LNCaP clone FGC (cell line): ENCODE data around the gene RMP24.

ENCODE experiments used
- DNase-seq: peaks from one replicate; pipeline ENCODE4 v3.0.0-alpha.2; 2011; ENCODE audit warnings: low read depth
- H3K4me3 ChIP-seq: 2 replicates; pipeline ENCODE4 v1.5.1; 2011; ENCODE audit warnings: mild to moderate bottlenecking, low read depth, low read length, control low read depth
- TF ChIP-seq, protein P1 (sequence below): IDR thresholded peaks from 2 replicates; pipeline ENCODE4 v1.5.1; 2012; ENCODE audit warnings: mild to moderate bottlenecking; ENCODE audit not compliant: control insufficient read depth, insufficient read depth; ENCODE audit errors: extremely low read depth

RMP24 gene

DNA sequence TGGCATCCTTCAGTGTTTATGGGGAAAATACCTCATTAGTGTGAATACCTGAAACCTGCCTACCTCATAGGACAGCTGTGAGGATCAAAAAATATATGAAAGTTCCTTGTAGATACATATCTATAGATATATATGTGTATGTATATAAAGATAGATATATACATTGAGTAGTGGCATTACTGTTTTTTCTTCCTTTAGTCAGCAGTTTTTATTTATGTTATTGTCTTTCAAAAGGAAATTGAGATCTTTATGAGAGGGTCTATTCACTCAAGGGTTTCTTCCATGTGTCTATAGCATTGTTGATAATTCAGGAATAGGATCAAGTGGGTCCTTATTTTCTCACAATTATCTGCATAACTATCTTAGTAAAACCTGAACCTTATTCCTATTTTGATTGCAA is 6.6 kb downstream of the RMP24 start:
- no peak for DNase-seq
- no peak overlapping the region for H3K4me3 ChIP-seq
- TF ChIP-seq, protein P1, sequence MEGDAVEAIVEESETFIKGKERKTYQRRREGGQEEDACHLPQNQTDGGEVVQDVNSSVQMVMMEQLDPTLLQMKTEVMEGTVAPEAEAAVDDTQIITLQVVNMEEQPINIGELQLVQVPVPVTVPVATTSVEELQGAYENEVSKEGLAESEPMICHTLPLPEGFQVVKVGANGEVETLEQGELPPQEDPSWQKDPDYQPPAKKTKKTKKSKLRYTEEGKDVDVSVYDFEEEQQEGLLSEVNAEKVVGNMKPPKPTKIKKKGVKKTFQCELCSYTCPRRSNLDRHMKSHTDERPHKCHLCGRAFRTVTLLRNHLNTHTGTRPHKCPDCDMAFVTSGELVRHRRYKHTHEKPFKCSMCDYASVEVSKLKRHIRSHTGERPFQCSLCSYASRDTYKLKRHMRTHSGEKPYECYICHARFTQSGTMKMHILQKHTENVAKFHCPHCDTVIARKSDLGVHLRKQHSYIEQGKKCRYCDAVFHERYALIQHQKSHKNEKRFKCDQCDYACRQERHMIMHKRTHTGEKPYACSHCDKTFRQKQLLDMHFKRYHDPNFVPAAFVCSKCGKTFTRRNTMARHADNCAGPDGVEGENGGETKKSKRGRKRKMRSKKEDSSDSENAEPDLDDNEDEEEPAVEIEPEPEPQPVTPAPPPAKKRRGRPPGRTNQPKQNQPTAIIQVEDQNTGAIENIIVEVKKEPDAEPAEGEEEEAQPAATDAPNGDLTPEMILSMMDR, result no peak

DNA sequence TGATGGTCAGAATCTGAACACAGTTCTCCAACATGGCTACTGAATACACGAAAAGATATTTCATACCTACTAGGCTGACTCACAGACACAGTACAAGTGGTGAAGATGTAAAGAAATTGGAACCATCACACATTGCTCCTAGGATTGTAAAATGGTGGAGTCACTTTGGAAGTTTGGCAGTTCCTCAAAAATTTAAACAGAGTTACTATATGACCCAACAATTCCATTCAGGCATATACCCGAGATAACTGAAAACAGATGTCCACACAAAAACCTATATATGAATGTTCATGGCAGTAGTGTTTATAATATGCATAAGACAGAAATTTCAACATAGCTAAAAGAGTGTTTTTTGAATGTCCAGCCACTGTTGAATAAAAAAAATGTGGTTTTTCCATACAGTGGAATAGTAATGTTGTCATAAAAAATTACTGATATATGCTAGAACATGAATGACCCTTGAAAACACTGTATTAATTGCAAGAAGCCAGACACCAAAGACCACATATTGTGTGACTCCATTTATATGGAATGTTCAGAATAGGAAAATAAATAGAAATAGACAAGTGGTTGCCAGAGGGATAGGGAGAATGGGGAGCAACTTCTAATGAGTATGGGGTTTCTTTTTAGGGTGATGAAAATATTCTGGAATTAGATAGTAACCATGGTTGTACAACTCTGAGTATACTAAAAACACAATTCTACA is 10.1 kb downstream of the RMP24 start:
- no peak overlapping the region for H3K4me3 ChIP-seq
- no peak for DNase-seq
- TF ChIP-seq, protein P1, result no peak

DNA sequence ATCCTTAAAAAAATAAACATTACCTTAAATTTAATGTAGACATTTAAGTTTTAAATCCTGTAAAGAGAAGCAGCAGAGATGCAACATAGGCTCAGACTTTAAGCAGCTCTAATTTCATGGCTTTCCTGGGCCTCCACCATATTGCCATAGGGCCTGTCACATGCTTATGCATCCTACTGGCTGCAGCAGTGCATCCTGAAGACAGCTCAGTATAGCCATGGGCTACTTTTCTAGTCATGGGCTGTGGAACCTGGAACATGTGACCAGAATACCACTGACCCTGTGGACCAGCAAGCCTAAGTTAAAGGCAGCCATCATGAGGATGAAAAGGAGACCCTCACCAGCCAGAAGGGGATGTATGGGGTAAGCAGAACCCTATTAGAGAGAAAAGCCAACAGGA is 10.7 kb downstream of the RMP24 start:
- no peak for DNase-seq
- H3K4me3 ChIP-seq, result no peak overlapping the region
- TF ChIP-seq, protein P1, result no peak

DNA sequence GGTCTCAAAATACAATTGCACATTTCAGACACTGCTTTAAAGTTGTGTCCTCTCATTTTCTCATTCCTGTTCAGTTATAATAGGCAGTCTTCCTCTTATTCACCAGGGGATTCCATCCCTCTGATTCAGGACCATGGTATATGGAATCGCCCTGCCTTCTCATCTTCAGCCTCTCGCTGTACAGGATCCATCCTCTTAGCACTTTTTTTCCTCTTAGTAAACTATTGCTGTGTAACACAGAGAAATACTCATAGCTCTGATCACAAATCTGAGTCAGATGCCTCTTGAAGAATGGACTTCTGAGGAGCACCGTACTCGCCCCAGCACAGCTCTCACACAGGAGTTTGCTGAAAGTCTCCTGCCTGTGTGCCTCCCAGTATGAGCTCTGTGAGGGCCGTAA is 11.3 kb downstream of the RMP24 start:
- TF ChIP-seq, protein P1, result no peak

DNA sequence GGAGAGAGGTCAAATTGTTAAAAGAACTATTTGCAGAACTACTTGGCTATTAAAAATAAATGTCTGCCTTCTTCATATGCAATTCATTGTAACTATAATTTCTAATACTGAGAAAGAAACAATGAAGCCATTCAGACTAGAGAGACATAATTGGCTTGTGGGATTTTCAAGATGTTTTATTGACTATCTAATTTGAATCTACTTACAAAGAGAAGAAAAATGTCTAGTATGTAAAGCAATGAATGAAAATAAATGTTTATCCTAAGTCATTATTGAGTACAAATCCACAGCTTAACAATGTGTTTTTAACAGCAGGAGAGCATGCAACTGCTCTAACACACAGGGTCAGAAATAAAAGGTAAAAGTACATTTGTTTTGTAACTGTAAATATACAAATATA is 19.2 kb downstream of the RMP24 start:
- no peak for DNase-seq
- TF ChIP-seq, protein P1, result no peak
- H3K4me3 ChIP-seq, result no peak overlapping the region

More for the DNA sequence above, 11.3 kb downstream of the RMP24 start:
- DNase-seq, result no peak
- no peak overlapping the region for H3K4me3 ChIP-seq

DNA sequence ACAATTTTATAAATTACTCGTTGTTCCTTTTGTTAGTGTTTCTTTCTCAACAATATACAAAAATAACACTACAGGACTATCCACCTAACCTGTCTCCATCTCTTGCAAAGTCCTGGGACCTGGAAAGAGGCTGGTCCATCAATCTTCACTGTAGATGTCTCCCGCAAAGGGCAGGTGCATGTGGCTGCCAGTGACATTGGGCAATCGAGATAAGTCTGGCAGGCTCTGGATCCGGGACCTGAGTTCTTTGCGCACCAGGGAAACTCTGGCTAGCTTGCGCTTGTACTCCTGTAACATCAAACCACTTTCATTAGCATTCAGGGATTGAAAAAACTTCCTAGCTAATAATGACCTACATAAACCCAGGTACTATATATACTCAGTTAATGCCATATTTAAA is 20.5 kb downstream of the RMP24 start:
- no peak for DNase-seq
- no peak overlapping the region for H3K4me3 ChIP-seq
- TF ChIP-seq, protein P1, result no peak

DNA sequence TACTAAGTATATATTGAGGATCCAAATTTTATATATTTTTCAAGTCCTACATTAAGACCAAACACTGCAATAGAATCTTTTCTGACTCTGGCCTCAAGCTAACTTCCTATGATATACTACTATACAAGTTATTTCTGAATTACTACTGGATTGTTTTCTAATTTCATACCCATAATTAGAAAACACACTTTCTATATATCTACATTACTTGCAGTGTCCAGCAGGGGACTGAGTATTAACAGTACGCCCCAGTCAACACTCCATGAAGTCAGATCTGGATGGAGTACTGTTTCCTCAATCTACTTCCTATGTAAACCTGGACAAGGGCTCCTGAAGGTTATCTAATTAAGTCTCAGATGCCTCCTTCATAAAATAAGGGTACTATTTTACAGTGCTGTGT is 26.5 kb downstream of the RMP24 start:
- no peak overlapping the region for H3K4me3 ChIP-seq
- TF ChIP-seq, protein P1, result peak; percentile 14; the same call in 1 of the 2 replicates
- no peak for DNase-seq
